ENCODE measurements around the gene CLEC1B. TPM values are rescaled to one million over a fixed set of nuclear protein-coding genes. Genes with fewer than 3 reads are reported as not detected.

CLEC1B gene
- total RNA-seq, 1 experiment from 2014 or later = not detected

Other genes with a start within 250 kb of the CLEC1B start
- gene CD69, start 238.2 kb downstream of the CLEC1B start, total RNA-seq (2014; rRNA removed; shearing (Covaris generic)) = not detected in 2 replicates
- gene KLRF1, start 171.6 kb downstream of the CLEC1B start, total RNA-seq (2014; rRNA removed; shearing (Covaris generic)) = not detected in 2 replicates
- gene CLEC2B, start 129.8 kb downstream of the CLEC1B start, total RNA-seq (2014; rRNA removed; shearing (Covaris generic)) = 13.0 and 13.1 TPM in 2 replicates
- not detected in 2 replicates for gene KLRF2, start 117.6 kb downstream of the CLEC1B start, total RNA-seq (2014; rRNA removed; shearing (Covaris generic))
- gene CLEC2A, start 66.8 kb downstream of the CLEC1B start, total RNA-seq (2014; rRNA removed; shearing (Covaris generic)) = not detected in 2 replicates
- gene CLEC12A, start 27.7 kb downstream of the CLEC1B start, total RNA-seq (2014; rRNA removed; shearing (Covaris generic)) = not detected in 2 replicates
- gene CLEC12B, start 11.5 kb upstream of the CLEC1B start, total RNA-seq (2014; rRNA removed; shearing (Covaris generic)) = 0.13 and 0.45 TPM in 2 replicates
- not detected in 2 replicates for gene CLEC9A, start 31.6 kb upstream of the CLEC1B start, total RNA-seq (2014; rRNA removed; shearing (Covaris generic))
- not detected in 2 replicates for gene CLEC1A, start 99.9 kb upstream of the CLEC1B start, total RNA-seq (2014; rRNA removed; shearing (Covaris generic))
- not detected in 2 replicates for gene CLEC7A, start 131.1 kb upstream of the CLEC1B start, total RNA-seq (2014; rRNA removed; shearing (Covaris generic))
- gene OLR1, start 173.0 kb upstream of the CLEC1B start, total RNA-seq (2014; rRNA removed; shearing (Covaris generic)) = not detected in 2 replicates
- 0.08 TPM in 1 of 2 replicates, not detected in the other for gene TMEM52B, start 179.9 kb upstream of the CLEC1B start, total RNA-seq (2014; rRNA removed; shearing (Covaris generic))
- gene GABARAPL1, start 213.8 kb upstream of the CLEC1B start, total RNA-seq (2014; rRNA removed; shearing (Covaris generic)) = 57.2 and 63.2 TPM in 2 replicates